Activated CD8-positive, alpha-beta T cell treated with anti-CD3 and anti-CD28 coated beads, Interleukin-2, amount 10 ng/mL, durations not matched to agents 7 days and 5 days (primary cell): ENCODE measurements around the gene EPB41L1. TPM values are rescaled to one million over a fixed set of nuclear protein-coding genes. Genes with fewer than 3 reads are reported as not detected.

ENCODE experiments used
- ATAC-seq: fragments of 150-1000 bp; cut with Tn5 transposase; one replicate; pipeline ENCODE4 v1.10.0; 2021; ENCODE audit warnings: moderate library complexity
- CTCF ChIA-PET: fragments of 350-600 bp; sonication (Branson Sonifier 250); formaldehyde crosslinking; loops from one replicate; lab custom pipeline; 2021; ENCODE audit warnings: antibody characterized with exemption; lab: Charles Lee
- POLR2A ChIA-PET: fragments of 350-600 bp; sonication (Branson Sonifier 250); formaldehyde crosslinking; loops from one replicate; lab custom pipeline; 2021; ENCODE audit warnings: antibody characterized with exemption; lab: Charles Lee
- DNase-seq: peaks from one replicate; pipeline ENCODE4 v3.0.0-alpha.2; 2020
- H3K27ac Mint-ChIP-seq: one replicate; pipeline ENCODE4 v1.8.0; 2021; ENCODE audit warnings: mild to moderate bottlenecking, mixed read lengths
- H3K27me3 Mint-ChIP-seq: one replicate; pipeline ENCODE4 v1.8.0; 2021; ENCODE audit warnings: low read depth, mixed read lengths
- H3K36me3 Mint-ChIP-seq: one replicate; pipeline ENCODE4 v1.8.0; 2021; ENCODE audit warnings: low read depth, mixed read lengths
- H3K4me1 Mint-ChIP-seq: one replicate; pipeline ENCODE4 v1.8.0; 2021; ENCODE audit warnings: low read depth, mixed read lengths
- H3K4me3 Mint-ChIP-seq: one replicate; pipeline ENCODE4 v1.8.0; 2021; ENCODE audit warnings: mild to moderate bottlenecking, mixed read lengths
- H3K9me3 Mint-ChIP-seq: one replicate; pipeline ENCODE4 v1.8.0; 2022; ENCODE audit warnings: mixed read lengths; ENCODE audit not compliant: insufficient read depth
- total RNA-seq, 2 experiments: library from RNA; stranded (reverse); gene quantifications; one replicate each; pipeline ENCODE4 v1.2.3, GENCODE V29; 2021

EPB41L1 gene
- total RNA-seq, 2 experiments from 2014 or later: not detected

DNA sequence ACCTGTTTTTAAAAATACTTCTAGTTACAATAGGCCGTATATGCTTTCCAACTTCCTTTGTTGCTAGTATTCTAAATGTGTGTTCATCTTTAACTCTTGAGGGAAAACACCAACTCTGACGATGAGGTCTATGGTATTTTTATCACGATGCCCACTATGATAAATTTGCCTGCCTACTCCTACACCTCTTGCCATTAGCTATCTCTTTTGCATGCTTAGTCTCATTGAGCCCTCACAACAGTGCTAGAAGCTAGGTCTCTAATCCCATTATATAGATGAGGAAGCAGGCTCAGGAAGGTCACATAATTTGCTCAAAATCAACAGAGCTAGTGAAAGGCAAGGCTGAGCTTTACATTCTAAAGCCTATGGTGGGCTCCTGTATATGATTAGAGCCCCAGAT lies 94.9 kb downstream of the EPB41L1 start:
- Mint-ChIP-seq H3K27me3 (no peaks in the 10 kb centered on the region), H3K36me3 (peaks cover 49% of the 10 kb centered on the region), H3K9me3 (no peaks in the 10 kb centered on the region), H3K4me1 (no peaks in the 10 kb centered on the region), H3K4me3 (no peak overlapping the region), H3K27ac (no peak overlapping the region)
- ATAC-seq (no peak), DNase-seq (no peak)
- CTCF ChIA-PET: interaction anchor here (3.0 kb wide), 1 partner anchor 46 kb away, joined by 8 read pairs; no protein-coding TSS in a partner anchor
- POLR2A ChIA-PET: no interaction called here

DNA sequence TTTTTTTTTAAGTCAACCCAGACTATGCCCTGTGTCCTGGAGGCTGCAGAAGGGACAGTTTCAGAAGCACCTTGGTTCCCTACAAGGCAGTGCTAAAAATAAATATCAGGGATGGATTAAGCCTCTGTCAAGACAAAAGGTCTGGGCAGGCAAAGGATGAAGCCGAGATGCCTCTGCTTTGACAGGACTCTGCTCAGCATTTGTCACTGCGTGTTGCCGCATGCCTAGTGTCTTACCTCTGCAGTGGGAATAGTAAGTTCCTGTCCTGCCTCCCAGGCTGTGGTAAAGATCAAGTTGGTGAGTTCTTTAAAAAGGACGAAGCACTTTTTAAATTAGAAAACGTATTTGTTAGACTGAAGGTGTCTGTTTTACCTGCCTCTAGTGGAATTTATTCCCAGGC lies 96.9 kb downstream of the EPB41L1 start:
- peaks cover 33% of the 10 kb centered on the region for H3K36me3 Mint-ChIP-seq
- no peaks in the 10 kb centered on the region for H3K27me3 Mint-ChIP-seq
- ATAC-seq: no peak
- POLR2A ChIA-PET: no interaction called here
- H3K4me3 Mint-ChIP-seq: no peak overlapping the region
- CTCF ChIA-PET: no interaction called here
- H3K9me3 Mint-ChIP-seq: no peaks in the 10 kb centered on the region
- no peaks in the 10 kb centered on the region for H3K4me1 Mint-ChIP-seq
- no peak overlapping the region for H3K27ac Mint-ChIP-seq
- no peak for DNase-seq

DNA sequence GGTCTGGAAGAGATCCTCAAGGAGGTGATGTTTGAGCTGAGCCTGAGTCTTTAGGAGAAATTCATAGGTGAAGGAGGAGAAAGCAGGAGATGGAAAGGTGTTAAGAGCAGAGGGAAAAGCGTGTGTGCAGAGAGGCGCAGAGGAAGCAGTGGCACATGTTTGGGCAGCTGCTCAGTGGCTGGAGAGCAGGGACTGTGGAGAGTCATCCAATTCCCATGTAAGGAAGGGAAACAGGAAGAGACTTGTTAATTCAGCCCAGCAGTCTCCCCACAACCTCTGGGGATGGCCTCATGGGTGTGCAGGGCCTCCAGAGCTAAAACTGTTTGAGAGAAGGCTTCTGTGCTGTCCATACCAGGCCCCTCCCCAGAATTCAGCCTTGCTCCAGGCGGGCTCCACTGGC lies 98.0 kb downstream of the EPB41L1 start:
- DNase-seq (no peak), ATAC-seq (no peak)
- Mint-ChIP-seq H3K4me1 (no peaks in the 10 kb centered on the region), H3K36me3 (peaks cover 24% of the 10 kb centered on the region), H3K9me3 (no peaks in the 10 kb centered on the region), H3K27ac (peak overlapping the region; percentile 7), H3K4me3 (no peak overlapping the region), H3K27me3 (no peaks in the 10 kb centered on the region)
- ChIA-PET CTCF (no interaction called here), POLR2A (no interaction called here)

DNA sequence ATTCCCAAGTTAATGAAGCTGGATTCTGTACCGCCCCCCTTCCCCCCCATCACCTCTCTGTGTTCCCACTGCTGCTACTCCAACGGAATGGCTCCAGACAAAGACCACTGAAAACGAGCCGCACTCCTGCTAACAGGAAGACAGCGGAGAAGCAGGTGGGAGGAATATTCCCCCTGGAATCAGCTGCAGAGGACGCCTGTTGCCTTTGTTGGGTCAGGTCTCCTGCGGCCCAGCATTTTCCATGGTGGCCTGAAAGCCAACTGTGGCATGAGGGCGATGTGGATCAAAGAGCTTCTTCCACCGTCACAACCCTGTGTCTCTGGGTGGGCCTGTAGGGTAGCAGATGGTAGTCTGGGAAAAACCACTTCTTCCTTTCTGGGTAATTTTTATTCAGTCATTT lies 98.5 kb downstream of the EPB41L1 start:
- H3K9me3 Mint-ChIP-seq: no peaks in the 10 kb centered on the region
- H3K4me3 Mint-ChIP-seq: no peak overlapping the region
- no peak overlapping the region for H3K27ac Mint-ChIP-seq
- H3K36me3 Mint-ChIP-seq: peaks cover 21% of the 10 kb centered on the region
- DNase-seq: no peak
- H3K4me1 Mint-ChIP-seq: no peaks in the 10 kb centered on the region
- POLR2A ChIA-PET: no interaction called here
- CTCF ChIA-PET: no interaction called here
- H3K27me3 Mint-ChIP-seq: no peaks in the 10 kb centered on the region
- ATAC-seq: no peak

DNA sequence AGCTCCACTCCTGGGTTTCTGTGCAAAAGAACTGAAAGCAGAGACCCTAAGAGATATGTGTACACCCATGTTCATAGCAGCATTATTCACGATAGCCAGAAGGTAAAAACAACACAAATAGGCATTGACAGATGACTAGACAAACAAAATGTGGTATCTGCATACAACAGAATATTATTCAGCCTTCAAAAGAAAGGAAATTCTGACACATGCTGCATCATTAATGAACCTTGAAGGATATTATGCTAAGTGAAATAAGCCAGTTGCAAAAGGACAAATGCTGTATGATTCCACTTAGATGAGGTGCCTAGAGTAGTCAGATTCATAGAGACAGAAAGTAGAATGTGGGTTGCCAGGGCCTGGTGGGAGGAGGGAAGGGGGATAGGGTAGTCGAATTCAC lies 99.5 kb downstream of the EPB41L1 start:
- Mint-ChIP-seq H3K9me3 (no peaks in the 10 kb centered on the region), H3K4me1 (no peaks in the 10 kb centered on the region), H3K4me3 (no peak overlapping the region), H3K36me3 (peaks cover 18% of the 10 kb centered on the region), H3K27ac (no peak overlapping the region), H3K27me3 (no peaks in the 10 kb centered on the region)
- ChIA-PET CTCF (interaction anchor here (1.1 kb wide), 1 partner anchor 185 kb away, joined by 5 read pairs; no protein-coding TSS in a partner anchor), POLR2A (no interaction called here)
- ATAC-seq: no peak
- no peak for DNase-seq

DNA sequence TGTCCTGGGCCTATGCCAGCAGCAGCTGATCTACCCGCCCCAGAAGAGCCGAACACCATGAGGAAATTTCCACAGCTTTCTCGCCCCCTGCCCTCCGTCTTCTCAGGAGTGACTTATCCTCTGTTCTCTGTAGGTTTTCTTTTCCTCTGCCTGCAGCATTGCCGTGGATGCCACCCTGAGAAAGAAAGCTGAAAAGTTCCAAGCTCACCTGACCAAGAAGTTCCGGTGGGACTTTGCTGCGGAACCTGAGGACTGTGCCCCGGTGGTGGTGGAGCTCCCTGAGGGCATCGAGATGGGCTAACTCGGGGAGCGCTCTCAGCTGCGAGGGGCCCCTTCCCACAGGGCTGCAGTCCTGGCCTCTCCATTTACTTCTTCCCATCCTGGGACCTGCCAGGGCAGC lies 100.9 kb downstream of the EPB41L1 start:
- ATAC-seq (no peak), DNase-seq (no peak)
- Mint-ChIP-seq H3K9me3 (no peaks in the 10 kb centered on the region), H3K4me3 (no peak overlapping the region), H3K4me1 (no peaks in the 10 kb centered on the region), H3K36me3 (peaks cover 10% of the 10 kb centered on the region), H3K27ac (no peak overlapping the region), H3K27me3 (no peaks in the 10 kb centered on the region)
- POLR2A ChIA-PET: no interaction called here
- CTCF ChIA-PET: interaction anchor here (1.0 to 1.1 kb wide), 2 partner anchors 56 to 184 kb away, joined by 3 to 5 read pairs; no protein-coding TSS in a partner anchor

DNA sequence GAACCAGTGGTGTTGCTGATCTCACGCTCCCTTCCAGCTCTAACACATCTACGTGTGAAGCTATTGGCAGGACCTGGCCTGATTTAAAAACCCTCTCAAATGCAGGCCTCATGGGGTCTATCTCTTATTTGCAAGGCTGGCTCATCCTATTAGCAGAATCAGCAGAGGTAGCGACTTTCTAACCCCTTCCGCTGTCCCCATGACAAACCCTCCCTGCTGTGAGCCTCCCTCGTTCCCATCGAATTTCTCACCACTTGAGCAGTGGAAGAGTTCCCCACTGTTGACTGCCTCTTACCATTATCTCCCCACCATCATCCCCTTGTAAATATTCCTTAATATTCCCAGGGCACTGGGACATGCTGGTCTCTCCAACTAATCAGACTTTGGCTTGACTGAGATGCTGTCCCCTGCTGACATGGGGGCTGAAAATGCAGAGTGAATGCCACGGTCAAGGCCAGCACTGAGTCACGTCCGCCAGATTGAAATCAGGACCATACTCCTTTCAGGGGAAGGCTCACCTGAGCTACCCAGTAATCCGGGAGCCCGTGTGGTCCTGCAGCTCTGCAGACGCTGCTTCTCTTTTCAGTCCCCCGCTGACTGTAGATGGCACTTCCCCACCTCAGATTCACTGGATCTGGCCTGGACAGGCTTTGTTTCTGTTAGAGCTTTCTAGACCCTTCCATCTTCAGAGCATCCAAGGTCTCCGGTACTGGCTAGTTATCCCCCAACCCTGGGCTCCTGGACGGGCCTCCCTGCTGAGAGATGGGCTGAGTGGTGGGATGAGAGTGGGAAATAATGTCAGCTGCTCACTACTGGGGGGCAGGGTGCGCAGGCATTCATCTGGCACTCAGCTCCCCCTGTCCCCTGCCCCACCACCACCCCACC lies 104.9 kb downstream of the EPB41L1 start:
- Mint-ChIP-seq H3K4me3 (no peak overlapping the region), H3K36me3 (peaks cover 6% of the 10 kb centered on the region), H3K4me1 (no peaks in the 10 kb centered on the region), H3K27me3 (no peaks in the 10 kb centered on the region), H3K9me3 (no peaks in the 10 kb centered on the region), H3K27ac (no peak overlapping the region)
- ChIA-PET CTCF (no interaction called here), POLR2A (interaction anchor here (1.4 kb wide), 1 partner anchor 23 kb away, joined by 4 read pairs; the partner anchor contains the start of gene AAR2)
- ATAC-seq (no peak), DNase-seq (no peak)

DNA sequence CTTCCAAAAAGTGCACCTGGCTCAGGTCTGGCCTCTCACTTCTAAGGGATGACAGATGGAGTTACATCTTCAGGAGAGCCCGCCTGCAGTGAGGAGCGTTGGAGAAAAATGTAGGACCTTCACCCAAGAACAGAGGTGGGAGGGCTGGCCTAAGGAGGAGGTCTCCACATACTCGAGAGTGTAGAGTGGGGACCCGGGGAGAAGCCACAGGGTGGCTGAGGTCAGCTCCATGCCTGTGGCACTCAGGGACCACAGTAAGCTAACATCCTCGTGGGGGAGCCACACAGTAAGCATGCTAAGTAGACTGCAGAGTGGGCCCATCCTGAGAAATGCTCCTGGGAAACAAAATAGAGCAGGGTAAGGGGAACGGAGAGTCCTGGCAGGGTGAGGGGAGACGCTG lies 105.8 kb downstream of the EPB41L1 start:
- no peak for ATAC-seq
- no peaks in the 10 kb centered on the region for H3K4me1 Mint-ChIP-seq

DNA sequence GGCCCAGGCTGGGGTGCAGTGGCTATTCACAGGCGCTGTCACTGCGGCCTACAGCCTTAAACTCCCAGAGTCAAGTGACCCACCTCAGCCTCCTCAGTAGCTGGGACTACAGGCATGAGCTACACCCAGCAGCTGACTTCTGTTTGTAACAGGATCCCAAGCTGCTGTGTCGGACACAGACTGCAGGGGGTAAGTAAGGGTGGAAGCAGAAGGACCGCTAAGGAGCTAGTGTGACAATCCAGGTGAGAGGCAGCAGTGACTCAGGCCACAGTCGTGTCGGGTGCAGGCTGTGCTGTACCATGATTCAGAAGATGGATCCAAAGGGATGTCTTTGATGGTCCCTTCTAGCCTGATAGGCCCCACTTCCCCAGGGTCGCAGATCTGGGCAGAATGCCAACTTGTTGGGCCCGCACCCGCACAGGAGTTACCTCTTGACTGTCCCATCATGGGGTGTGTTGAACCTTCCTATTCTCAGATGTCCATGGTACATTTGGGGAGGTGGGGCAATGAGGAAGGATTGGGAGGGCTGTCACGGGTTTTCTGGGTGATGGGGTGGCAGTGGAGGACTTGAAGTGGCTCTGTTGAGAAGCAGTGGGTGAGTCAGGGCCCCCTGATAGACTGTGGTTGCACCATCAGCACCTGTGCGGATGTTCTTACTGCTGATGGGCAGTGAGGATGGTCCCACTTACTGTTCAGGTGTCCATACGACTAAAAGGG lies 107.0 kb downstream of the EPB41L1 start:
- Mint-ChIP-seq H3K27ac (no peak overlapping the region), H3K4me1 (no peaks in the 10 kb centered on the region), H3K27me3 (no peaks in the 10 kb centered on the region), H3K4me3 (no peak overlapping the region), H3K9me3 (no peaks in the 10 kb centered on the region), H3K36me3 (peaks cover 3% of the 10 kb centered on the region)
- POLR2A ChIA-PET: no interaction called here
- no peak for ATAC-seq
- DNase-seq: no peak
- CTCF ChIA-PET: no interaction called here

More for the DNA sequence above, 105.8 kb downstream of the EPB41L1 start:
- Mint-ChIP-seq H3K27ac (no peak overlapping the region), H3K27me3 (no peaks in the 10 kb centered on the region), H3K36me3 (peaks cover 6% of the 10 kb centered on the region), H3K4me3 (no peak overlapping the region), H3K9me3 (no peaks in the 10 kb centered on the region)
- CTCF ChIA-PET: no interaction called here
- no peak for DNase-seq
- POLR2A ChIA-PET: interaction anchor here (1.4 kb wide), 1 partner anchor 24 kb away, joined by 4 read pairs; the partner anchor contains the start of gene AAR2

DNA sequence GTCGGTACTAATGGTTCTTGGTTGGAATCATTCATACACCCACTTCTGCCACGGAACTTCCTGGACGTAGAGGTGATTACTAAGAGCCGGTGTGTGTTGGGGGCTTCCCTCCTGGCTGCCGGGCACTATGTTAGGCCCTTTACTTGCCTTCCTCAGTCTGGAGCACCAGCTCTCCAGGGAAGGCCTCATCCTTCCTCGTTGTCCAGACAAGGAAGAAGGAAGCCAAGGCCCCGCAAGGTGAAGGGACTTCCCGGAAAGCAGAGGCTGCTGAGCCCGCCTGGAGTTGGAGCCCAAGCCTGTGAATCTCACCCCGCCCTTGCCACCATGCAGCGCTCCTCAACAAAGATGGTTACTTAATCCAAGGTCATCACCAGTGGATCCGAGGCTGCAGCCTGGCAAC lies 107.9 kb downstream of the EPB41L1 start:
- peaks cover 3% of the 10 kb centered on the region for H3K36me3 Mint-ChIP-seq
- H3K9me3 Mint-ChIP-seq: no peaks in the 10 kb centered on the region
- no peaks in the 10 kb centered on the region for H3K4me1 Mint-ChIP-seq
- no peaks in the 10 kb centered on the region for H3K27me3 Mint-ChIP-seq
- no peak overlapping the region for H3K4me3 Mint-ChIP-seq
- POLR2A ChIA-PET: no interaction called here
- DNase-seq: no peak
- CTCF ChIA-PET: no interaction called here
- no peak overlapping the region for H3K27ac Mint-ChIP-seq
- no peak for ATAC-seq

DNA sequence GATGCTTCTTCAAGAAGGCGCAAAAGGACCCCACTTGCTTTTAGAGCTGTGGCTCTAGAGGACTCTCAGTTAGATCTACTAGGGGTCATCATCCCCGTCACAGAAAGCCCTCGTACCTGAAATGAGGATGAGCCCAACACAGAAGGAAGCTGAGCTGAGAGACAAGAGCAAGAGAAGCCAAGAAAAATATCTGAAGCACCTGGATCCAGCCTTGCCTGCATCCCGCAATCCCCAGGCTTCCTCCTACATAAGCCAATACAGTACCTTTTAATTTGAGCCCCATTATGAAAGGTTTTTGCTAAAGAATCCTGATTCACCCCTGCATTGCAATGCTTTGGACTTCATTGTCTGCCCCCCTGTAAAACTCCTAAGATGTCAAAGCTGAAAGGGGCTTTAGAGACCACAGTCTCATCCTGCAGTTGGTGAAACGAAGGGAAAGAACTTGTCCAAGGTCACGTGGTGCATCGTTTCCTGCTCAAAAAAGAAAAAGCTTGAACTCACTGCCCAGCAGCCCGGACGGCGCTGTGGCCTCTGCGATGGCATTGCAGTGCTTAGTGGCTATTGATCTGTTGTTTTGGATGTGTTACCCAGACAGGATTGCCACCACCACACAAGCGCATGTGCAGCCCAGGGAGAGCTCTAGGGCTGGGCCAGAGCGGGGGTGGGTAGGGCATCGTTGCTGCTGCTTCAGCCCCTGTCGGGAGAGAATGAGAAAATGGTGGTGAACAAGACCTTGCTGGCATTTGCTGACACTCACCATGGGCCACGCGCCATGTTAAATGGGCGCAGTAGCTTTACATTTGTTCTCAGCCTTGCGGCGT lies 110.1 kb downstream of the EPB41L1 start:
- no peak overlapping the region for H3K27ac Mint-ChIP-seq

More for the DNA sequence above, 110.1 kb downstream of the EPB41L1 start:
- ATAC-seq (no peak), DNase-seq (no peak)
- POLR2A ChIA-PET: interaction anchor here (0.6 kb wide), 1 partner anchor 245 kb away, joined by 4 read pairs; no protein-coding TSS in a partner anchor
- Mint-ChIP-seq H3K4me1 (no peaks in the 10 kb centered on the region), H3K27me3 (no peaks in the 10 kb centered on the region), H3K9me3 (no peaks in the 10 kb centered on the region), H3K36me3 (no peaks in the 10 kb centered on the region), H3K4me3 (no peak overlapping the region)
- CTCF ChIA-PET: no interaction called here
